Lower leg skin (tissue), 3 donors: Measurements from ENCODE around the gene ACOT6.

Experiments used
- POLR2A ChIP-seq, 2 donors: fragments of 450-650 bp; IDR thresholded peaks; one replicate each; pipeline ENCODE4 v1.6.1; 2016 to 2017; ENCODE audit warnings: antibody characterized with exemption in 2 of 2, mild to moderate bottlenecking in 1 of 2, moderate library complexity in 1 of 2
- TF ChIP-seq, protein P1 (sequence below), 3 donors: fragments of 450-650 bp; IDR thresholded peaks; one replicate each; pipeline ENCODE4 v1.5.1; 2016; ENCODE audit warnings: antibody characterized with exemption in 3 of 3, mild to moderate bottlenecking in 3 of 3, moderate library complexity in 2 of 3

GRCh38 chr14:73630009-73630780 lies 17.9 kb downstream of the ACOT6 start:
- no peak for TF ChIP-seq POLR2A (IDR thresholded peaks at IDR 0.05)
- TF ChIP-seq, protein P1, sequence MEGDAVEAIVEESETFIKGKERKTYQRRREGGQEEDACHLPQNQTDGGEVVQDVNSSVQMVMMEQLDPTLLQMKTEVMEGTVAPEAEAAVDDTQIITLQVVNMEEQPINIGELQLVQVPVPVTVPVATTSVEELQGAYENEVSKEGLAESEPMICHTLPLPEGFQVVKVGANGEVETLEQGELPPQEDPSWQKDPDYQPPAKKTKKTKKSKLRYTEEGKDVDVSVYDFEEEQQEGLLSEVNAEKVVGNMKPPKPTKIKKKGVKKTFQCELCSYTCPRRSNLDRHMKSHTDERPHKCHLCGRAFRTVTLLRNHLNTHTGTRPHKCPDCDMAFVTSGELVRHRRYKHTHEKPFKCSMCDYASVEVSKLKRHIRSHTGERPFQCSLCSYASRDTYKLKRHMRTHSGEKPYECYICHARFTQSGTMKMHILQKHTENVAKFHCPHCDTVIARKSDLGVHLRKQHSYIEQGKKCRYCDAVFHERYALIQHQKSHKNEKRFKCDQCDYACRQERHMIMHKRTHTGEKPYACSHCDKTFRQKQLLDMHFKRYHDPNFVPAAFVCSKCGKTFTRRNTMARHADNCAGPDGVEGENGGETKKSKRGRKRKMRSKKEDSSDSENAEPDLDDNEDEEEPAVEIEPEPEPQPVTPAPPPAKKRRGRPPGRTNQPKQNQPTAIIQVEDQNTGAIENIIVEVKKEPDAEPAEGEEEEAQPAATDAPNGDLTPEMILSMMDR (IDR thresholded peaks at IDR 0.05): no peak
